IPS DF 6.9 (cell line): Measurements from ENCODE around the gene ENOSF1.

Experiments
- DNase-seq: peaks from one replicate; pipeline ENCODE4 v3.0.0-alpha.2; 2013; ENCODE audit warnings: low read depth, low spot score
- H3K27ac ChIP-seq: one replicate; pipeline ENCODE4 v1.5.1; 2013; ENCODE audit warnings: low read length, control low read depth
- H3K27me3 ChIP-seq: 2 replicates; pipeline ENCODE4 v1.6.1; 2013; ENCODE audit warnings: mild to moderate bottlenecking, low read length; ENCODE audit not compliant: control insufficient read depth, insufficient read depth
- H3K36me3 ChIP-seq: 2 replicates; pipeline ENCODE4 v1.6.1; 2013; ENCODE audit warnings: low read length; ENCODE audit not compliant: control insufficient read depth, insufficient read depth
- H3K4me1 ChIP-seq: 2 replicates; pipeline ENCODE4 v1.6.1; 2013; ENCODE audit warnings: low read length; ENCODE audit not compliant: control insufficient read depth, insufficient read depth
- H3K4me3 ChIP-seq: 2 replicates; pipeline ENCODE4 v1.5.1; 2013; ENCODE audit warnings: mild to moderate bottlenecking, low read length
- H3K9me3 ChIP-seq: 2 replicates; pipeline ENCODE4 v1.6.1; 2013; ENCODE audit warnings: low read length, inconsistent platforms; ENCODE audit not compliant: control insufficient read depth, insufficient read depth
- WGBS: extraction: QIAGEN DNeasy Blood & Tissue Kit; methylation state at CpG from one replicate; pipeline ENCODE4 v1.1.7; 2013; ENCODE audit warnings: mixed read lengths, missing lambda C conversion rate; ENCODE audit not compliant: insufficient read length, insufficient coverage; 5-methylcytosine and 5-hydroxymethylcytosine counted together

The ENOSF1 gene

DNA sequence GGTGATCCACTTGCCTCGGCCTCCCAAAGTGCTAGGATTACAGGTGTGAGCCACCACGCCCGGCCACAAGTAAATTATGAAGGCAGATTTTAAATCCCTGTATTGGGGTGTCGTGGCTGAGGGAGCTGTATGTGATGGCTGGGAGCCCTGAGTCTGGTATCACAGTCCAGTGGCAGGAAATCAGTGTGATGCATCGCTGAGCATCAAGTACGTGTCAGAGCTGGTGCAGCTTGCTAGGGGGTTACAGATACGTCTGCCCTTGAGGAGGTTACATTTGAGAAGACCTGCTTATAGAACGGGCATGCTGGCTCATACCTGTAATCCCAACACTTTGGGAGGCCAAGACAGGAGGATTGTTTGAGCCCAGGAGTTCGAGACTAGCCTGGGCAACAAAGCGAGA lies 4.3 kb downstream of the ENOSF1 start:
- Histone ChIP-seq H3K4me3 (no peak overlapping the region), H3K9me3 (no peaks in the 10 kb centered on the region), H3K27me3 (no peaks in the 10 kb centered on the region), H3K4me1 (0 out of 2 replicates have a peak, but pooled peaks cover 1% of the 10 kb centered on the region), H3K36me3 (no peaks in the 10 kb centered on the region), H3K27ac (no peak overlapping the region)
- no peak for DNase-seq
- no CpG with 5 or more reads among the region's 10 CpGs for WGBS

DNA sequence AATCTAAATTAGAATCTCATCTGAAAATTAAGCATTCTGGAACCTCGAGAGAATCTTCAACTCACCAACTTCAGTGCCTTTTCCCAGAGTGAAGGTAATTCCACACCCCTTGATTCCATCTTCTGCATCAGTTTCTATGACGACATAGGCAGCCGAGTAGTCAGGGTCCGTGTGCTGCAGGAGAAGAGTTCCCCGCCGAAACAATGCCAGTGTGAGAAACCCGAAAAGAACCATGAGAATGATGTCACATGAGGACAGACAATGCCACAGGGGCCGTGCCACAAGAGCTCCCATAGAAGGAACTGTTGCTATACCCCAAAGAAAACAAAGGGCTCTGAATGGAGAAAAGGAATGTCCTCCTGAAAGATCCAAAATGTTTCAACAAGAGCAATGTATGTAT lies 6.0 kb downstream of the ENOSF1 start:
- DNase-seq: no peak
- H3K9me3 ChIP-seq: no peaks in the 10 kb centered on the region
- WGBS: no CpG with 5 or more reads among the region's 8 CpGs
- H3K27ac ChIP-seq: no peak overlapping the region
- H3K27me3 ChIP-seq: no peaks in the 10 kb centered on the region
- H3K36me3 ChIP-seq: peaks cover 2% of the 10 kb centered on the region; the same call in 1 of the 2 replicates
- no peak overlapping the region for H3K4me3 ChIP-seq
- 0 out of 2 replicates have a peak, but pooled peaks cover 1% of the 10 kb centered on the region for H3K4me1 ChIP-seq

DNA sequence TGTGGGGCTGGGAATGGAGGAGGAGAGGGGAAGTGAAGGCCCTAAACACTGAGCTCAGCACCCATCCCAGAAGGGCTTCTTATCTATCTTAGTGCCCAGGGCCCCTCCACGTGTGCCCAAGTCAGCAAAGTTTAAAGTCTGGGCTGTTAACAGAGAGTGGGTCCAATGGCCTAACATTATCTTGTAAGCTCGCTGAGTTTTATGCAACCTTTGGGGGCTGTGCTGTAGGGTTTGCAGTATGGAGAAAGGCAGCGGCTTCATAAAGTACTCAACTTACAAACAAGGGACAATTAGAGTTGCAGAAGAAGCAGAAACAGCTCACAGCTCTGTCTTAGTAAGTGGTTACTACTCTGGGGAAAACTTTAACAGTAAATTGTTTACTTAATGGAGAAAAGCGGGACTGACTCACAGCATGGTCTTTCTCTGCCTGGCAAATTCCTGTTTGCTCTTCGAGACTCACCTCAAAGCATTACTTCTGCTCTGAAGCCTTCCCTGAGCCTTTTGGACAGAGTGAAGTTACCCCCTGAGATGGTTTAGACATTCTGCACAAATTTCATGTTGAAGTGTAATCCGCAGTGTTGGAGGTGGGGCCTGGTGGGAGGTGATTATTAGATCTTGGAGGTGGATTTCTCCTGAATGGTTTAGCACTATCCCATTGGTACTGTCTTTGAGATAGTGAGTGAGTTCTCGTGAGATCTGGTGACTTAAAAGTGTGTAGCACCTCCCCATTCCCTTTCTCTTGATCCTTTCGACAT lies 9.0 kb downstream of the ENOSF1 start:
- no peak overlapping the region for H3K27ac ChIP-seq
- WGBS: no CpG with 5 or more reads among the region's 8 CpGs
- no peaks in the 10 kb centered on the region for H3K27me3 ChIP-seq
- peaks cover 2% of the 10 kb centered on the region; the same call in 1 of the 2 replicates for H3K36me3 ChIP-seq
- no peaks in the 10 kb centered on the region for H3K4me1 ChIP-seq
- DNase-seq: no peak
- H3K4me3 ChIP-seq: no peak overlapping the region
- no peaks in the 10 kb centered on the region for H3K9me3 ChIP-seq

DNA sequence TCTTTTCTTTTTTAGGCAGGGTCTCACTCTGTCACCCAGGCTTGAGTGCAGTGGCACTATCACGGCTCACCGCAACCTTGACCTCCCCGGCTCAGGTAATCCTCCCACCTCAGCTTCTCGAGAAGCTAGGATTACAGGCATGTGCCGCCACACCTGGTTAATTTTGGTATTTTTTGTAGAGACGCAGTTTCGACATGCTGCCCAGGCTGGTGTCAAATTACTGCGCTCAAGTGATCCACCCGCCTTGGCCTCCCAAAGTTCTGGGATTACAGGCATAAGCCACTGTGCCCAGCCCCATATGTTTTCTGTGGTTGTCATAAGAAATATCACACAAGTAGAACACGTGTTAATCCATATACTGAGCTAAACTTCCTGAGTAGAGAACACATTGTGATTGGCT lies 14.6 kb downstream of the ENOSF1 start:
- no peak for DNase-seq

DNA sequence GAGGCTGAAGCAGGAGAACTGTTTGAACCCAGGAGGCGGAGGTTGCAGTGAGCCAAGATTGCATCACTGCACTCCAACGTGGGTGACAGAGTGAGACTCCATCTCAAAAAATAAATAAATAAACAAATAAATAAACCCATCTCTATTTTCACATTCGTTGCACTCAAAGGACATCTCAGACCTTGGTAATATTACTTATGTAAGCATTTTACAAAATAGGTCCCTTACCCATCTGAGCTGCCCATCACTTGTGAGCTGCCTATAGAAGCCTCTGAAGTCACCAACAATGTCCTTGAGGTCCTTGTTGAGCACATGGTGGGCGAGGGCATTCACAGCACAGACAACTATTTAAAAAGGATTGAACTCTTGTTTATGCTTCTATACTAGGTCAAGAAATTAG lies 15.4 kb downstream of the ENOSF1 start:
- Histone ChIP-seq H3K4me1 (no peaks in the 10 kb centered on the region), H3K27me3 (no peaks in the 10 kb centered on the region), H3K36me3 (peaks cover 3% of the 10 kb centered on the region; the same call in 1 of the 2 replicates), H3K9me3 (no peaks in the 10 kb centered on the region), H3K4me3 (no peak overlapping the region), H3K27ac (no peak overlapping the region)
- no peak for DNase-seq
- WGBS: no CpG with 5 or more reads among the region's 4 CpGs

More for the DNA sequence above, 14.6 kb downstream of the ENOSF1 start:
- WGBS: no CpG with 5 or more reads among the region's 10 CpGs
- Histone ChIP-seq H3K4me1 (no peaks in the 10 kb centered on the region), H3K27ac (no peak overlapping the region), H3K27me3 (no peaks in the 10 kb centered on the region), H3K36me3 (0 out of 2 replicates have a peak, but pooled peaks cover 2% of the 10 kb centered on the region), H3K4me3 (no peak overlapping the region), H3K9me3 (no peaks in the 10 kb centered on the region)

DNA sequence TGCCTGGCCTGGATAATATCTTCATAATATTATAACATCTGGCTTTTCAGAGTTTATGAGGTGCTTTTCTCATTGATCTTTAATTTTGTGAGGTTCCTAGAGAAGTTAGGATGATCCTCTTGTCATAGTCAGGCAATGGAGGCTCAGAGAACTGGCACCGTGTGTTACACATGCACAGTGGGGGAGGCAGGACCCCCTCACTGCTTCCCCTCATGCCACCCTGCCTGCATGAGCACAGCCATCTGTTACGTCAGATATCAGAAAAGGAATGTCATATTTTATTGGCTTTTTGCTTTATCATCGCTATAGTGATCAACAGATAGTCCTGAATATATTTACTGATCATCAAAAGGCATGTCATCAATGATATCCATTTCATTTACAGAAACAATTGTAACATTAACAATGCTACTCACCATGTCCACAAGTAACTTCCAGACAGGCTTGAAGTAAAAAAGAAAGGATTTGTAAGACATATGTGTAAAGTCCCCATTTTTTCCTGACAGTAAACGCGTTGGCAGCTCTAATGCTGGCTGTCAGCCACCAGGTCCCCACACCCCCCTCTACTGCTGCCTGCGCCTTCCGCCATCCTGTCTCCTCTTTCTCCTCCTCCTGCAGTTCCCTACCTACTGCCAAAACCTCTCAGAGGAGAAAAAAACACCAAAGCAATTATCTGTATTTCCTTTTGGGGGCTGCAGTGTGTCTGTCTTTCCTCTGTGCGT lies 18.8 kb downstream of the ENOSF1 start:
- no peak for DNase-seq
- H3K9me3 ChIP-seq: no peaks in the 10 kb centered on the region
- no peak overlapping the region for H3K4me3 ChIP-seq
- WGBS: no CpG with 5 or more reads among the region's 8 CpGs
- no peak overlapping the region for H3K27ac ChIP-seq
- H3K36me3 ChIP-seq: peaks cover 6% of the 10 kb centered on the region; the same call in 1 of the 2 replicates
- no peaks in the 10 kb centered on the region for H3K27me3 ChIP-seq
- H3K4me1 ChIP-seq: no peaks in the 10 kb centered on the region

DNA sequence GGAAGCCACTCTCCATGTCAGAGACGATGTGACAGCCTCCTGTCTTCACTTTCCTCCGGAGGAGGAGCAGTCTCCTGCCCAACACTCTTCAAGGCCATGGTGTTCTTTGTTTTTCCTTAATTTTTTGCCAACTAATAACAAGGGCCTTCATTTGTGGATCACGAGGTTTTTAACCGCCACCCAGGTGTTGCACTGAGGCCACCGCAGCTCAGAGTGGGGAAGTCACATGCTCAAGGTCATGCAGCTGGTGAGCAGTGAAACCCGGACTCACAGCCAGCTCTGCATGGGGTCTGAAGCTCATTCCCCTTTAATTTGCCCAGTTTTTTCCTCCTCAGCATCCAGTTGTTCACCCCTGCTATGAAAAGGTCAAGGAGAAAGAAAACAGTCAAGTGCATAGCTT lies 19.6 kb downstream of the ENOSF1 start:
- no CpG with 5 or more reads among the region's 6 CpGs for WGBS
- H3K27ac ChIP-seq: no peak overlapping the region
- H3K9me3 ChIP-seq: no peaks in the 10 kb centered on the region
- H3K36me3 ChIP-seq: peaks cover 6% of the 10 kb centered on the region; the same call in 1 of the 2 replicates
- 0 out of 2 replicates have a peak, but pooled peaks cover 1% of the 10 kb centered on the region for H3K4me1 ChIP-seq
- no peaks in the 10 kb centered on the region for H3K27me3 ChIP-seq
- DNase-seq: no peak
- H3K4me3 ChIP-seq: no peak overlapping the region

DNA sequence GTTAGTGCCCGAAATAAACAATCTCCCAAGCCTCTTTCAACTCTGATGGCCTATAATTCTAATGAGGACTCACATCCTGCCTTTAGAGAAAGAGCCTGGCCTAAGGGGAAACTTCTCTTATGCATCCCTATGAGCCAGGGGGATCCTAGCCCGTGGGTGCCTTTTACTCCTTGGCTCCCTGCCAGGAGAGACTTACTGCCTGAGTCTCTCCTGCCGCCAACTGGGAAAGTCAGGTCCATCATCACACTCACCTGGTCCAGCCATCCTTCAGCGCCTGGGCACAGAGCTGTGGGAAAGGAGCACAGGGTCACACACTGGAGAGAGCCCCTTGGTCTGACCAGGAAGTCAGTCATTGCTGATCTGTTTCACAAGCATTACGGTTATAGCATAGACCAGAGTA lies 24.1 kb downstream of the ENOSF1 start:
- DNase-seq: no peak
- Histone ChIP-seq H3K27me3 (no peaks in the 10 kb centered on the region), H3K4me3 (no peak overlapping the region), H3K9me3 (no peaks in the 10 kb centered on the region), H3K27ac (no peak overlapping the region), H3K36me3 (peaks cover 6% of the 10 kb centered on the region), H3K4me1 (peaks cover 9% of the 10 kb centered on the region)
- WGBS: no CpG with 5 or more reads among the region's 5 CpGs

DNA sequence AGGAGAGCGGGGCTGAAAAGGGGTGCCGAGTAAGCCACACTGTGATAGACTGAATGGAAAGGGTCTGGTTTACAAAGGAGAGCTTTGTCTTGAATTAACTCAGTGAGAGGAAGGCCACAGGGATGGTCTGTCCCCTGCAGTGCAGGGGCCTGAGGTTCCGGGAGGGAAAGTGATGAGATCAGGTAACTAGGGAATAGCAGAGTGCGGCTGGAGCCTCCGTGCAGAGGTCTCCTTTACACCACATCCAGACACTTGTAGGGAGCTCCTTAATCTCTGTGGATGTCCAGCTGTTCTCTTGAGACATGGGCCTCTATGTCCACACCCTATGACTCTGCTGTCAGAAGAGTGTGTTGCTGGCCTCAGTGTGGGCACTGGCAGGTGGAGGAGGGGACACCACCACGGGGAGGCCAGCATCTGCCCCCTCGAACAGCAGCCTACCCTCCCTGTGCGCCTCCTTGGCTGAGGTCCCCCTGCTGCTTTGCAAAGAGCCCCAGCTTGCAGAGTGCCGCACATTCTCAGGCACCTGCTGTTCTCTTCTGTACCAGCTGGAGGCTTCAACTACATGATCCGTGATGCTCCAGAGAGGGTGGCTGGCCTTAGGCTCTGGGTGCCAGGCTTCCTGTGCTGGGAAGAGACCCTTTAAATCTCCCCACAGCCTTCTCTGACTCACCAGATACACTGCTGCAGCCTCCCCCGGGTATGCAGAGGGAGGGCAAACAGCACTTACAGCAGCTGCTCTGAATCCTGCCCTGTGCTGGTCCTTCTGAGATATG lies 25.9 kb downstream of the ENOSF1 start:
- H3K9me3 ChIP-seq: no peaks in the 10 kb centered on the region
- no CpG with 5 or more reads among the region's 11 CpGs for WGBS
- H3K27me3 ChIP-seq: no peaks in the 10 kb centered on the region
- H3K4me3 ChIP-seq: no peak overlapping the region
- H3K4me1 ChIP-seq: peaks cover 9% of the 10 kb centered on the region
- no peak overlapping the region for H3K27ac ChIP-seq
- H3K36me3 ChIP-seq: peaks cover 5% of the 10 kb centered on the region; the same call in 1 of the 2 replicates
- no peak for DNase-seq

DNA sequence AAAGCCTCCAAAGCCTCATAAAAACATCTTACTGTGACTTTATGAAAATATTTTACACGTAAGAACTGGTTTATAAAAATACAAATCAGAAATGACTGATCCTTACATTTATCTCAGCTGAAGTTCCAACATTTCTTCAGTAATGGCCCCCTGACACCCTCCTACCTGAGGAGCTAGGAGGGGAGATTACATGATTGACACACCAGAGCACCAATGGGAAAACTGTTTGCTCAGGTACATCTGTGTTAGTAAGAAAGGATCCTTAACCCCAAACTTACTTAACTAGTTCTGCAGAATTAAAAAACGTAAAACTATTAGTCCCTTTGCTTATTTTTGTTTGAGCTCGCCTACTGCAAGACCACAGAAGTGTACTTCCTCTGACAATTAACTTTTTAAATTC lies 27.0 kb downstream of the ENOSF1 start:
- DNase-seq: no peak
- H3K4me1 ChIP-seq: peaks cover 9% of the 10 kb centered on the region
- H3K9me3 ChIP-seq: no peaks in the 10 kb centered on the region
- WGBS: no CpG with 5 or more reads among the region's 3 CpGs
- H3K4me3 ChIP-seq: no peak overlapping the region
- H3K27ac ChIP-seq: no peak overlapping the region
- peaks cover 5% of the 10 kb centered on the region; the same call in 1 of the 2 replicates for H3K36me3 ChIP-seq
- H3K27me3 ChIP-seq: no peaks in the 10 kb centered on the region
